Osteocyte (in vitro differentiated cells): ENCODE measurements around the gene HEG1. TPM values are rescaled to one million over a fixed set of nuclear protein-coding genes. Genes with fewer than 3 reads are reported as not detected.

Experiments used
- DNase-seq: peaks from one replicate; pipeline ENCODE4 v3.0.0; 2021; ENCODE audit warnings: mixed read lengths; ENCODE audit not compliant: unreplicated experiment; ENCODE audit errors: extremely low spot score
- H3K27ac Mint-ChIP-seq: one replicate; pipeline ENCODE4 v1.8.0; 2021; ENCODE audit warnings: mild to moderate bottlenecking, mixed read lengths; ENCODE audit not compliant: unreplicated experiment
- H3K27me3 Mint-ChIP-seq: one replicate; pipeline ENCODE4 v1.8.0; 2021; ENCODE audit warnings: mixed read lengths; ENCODE audit not compliant: unreplicated experiment
- H3K36me3 Mint-ChIP-seq: one replicate; pipeline ENCODE4 v1.8.0; 2021; ENCODE audit warnings: mixed read lengths; ENCODE audit not compliant: unreplicated experiment
- H3K4me1 Mint-ChIP-seq: one replicate; pipeline ENCODE4 v1.8.0; 2021; ENCODE audit warnings: mixed read lengths; ENCODE audit not compliant: unreplicated experiment
- H3K4me3 Mint-ChIP-seq: one replicate; pipeline ENCODE4 v1.8.0; 2021; ENCODE audit warnings: mild to moderate bottlenecking, moderate library complexity, mixed read lengths; ENCODE audit not compliant: unreplicated experiment
- H3K9me3 Mint-ChIP-seq: one replicate; pipeline ENCODE4 v1.8.0; 2021; ENCODE audit warnings: mixed read lengths; ENCODE audit not compliant: unreplicated experiment
- CTCF ChIP-seq: fragments of 200-600 bp; sonication (generic); IDR thresholded peaks from 2 replicates; pipeline ENCODE4 v1.5.0; 2021; ENCODE audit warnings: antibody characterized with exemption, mild to moderate bottlenecking, moderate library complexity
- total RNA-seq: library from RNA; stranded (reverse); gene quantifications from 2 replicates; pipeline ENCODE4 v1.2.1, GENCODE V29; 2021

HEG1 gene
- total RNA-seq, 1 donor from 2014 or later: 123 TPM

DNA sequence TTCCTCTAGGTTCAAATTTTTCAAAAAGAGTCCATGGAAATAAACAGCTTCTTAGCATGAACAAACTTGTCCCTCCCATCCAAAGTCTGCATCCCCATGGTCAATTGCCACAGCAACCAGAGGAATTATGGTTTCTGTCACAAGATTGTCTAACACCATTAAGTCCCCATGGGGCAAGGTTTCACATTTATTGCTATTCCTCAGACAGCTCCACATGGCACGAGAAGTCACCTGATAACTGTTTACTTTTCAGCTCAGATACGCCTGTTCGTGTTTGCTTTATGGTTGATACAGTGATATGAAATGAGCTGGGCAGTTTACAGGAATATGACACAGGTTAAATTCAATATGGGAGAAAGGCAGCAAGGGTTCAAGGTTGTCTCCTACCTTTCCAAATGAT, 83.3 kb downstream of the HEG1 start:
- Mint-ChIP-seq H3K9me3 (no peaks in the 10 kb centered on the region), H3K4me3 (no peak overlapping the region), H3K27me3 (no peaks in the 10 kb centered on the region), H3K36me3 (peaks cover 71% of the 10 kb centered on the region), H3K4me1 (no peaks in the 10 kb centered on the region), H3K27ac (no peak overlapping the region)
- TF ChIP-seq CTCF: no peak
- no peak for DNase-seq

- H3K27ac Mint-ChIP-seq: no peak overlapping the region
- peaks cover 2% of the 10 kb centered on the region for H3K4me1 Mint-ChIP-seq
- peaks cover 56% of the 10 kb centered on the region for H3K36me3 Mint-ChIP-seq
- no peaks in the 10 kb centered on the region for H3K27me3 Mint-ChIP-seq
- DNase-seq: no peak
- H3K9me3 Mint-ChIP-seq: no peaks in the 10 kb centered on the region
- TF ChIP-seq CTCF: no peak
- H3K4me3 Mint-ChIP-seq: no peak overlapping the region
Measured at GRCh38 chr3:124969963-124970722, 85.7 kb downstream of the HEG1 start.

- no peaks in the 10 kb centered on the region for H3K27me3 Mint-ChIP-seq
- peaks cover 2% of the 10 kb centered on the region for H3K4me1 Mint-ChIP-seq
- no peaks in the 10 kb centered on the region for H3K9me3 Mint-ChIP-seq
- no peak for DNase-seq
- H3K36me3 Mint-ChIP-seq: peaks cover 53% of the 10 kb centered on the region
- no peak overlapping the region for H3K27ac Mint-ChIP-seq
- TF ChIP-seq CTCF: no peak
- no peak overlapping the region for H3K4me3 Mint-ChIP-seq
Measured at GRCh38 chr3:124969190-124969589, 86.6 kb downstream of the HEG1 start.

DNA sequence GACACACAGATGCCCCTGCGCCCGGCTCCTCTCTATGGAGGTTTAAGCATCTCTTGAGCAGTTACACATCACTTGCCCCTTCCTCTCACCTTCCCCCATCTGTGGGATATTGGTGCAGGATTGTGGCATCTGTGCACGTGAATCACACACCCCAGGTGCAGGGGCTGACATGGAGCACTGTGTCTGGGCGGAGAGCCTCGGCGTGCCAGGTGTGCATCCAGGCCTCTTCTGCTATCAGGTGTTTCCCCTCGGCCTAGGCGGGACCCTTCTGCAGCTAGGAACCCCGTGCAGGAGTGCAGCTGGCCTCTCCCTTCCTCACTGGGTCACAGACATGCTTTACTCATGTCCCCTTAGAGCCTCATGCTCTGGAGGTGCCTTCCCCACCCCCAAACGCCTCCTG, 87.8 kb downstream of the HEG1 start:
- no peak for TF ChIP-seq CTCF
- no peak for DNase-seq
- Mint-ChIP-seq H3K9me3 (no peaks in the 10 kb centered on the region), H3K27ac (no peak overlapping the region), H3K4me3 (no peak overlapping the region), H3K4me1 (peaks cover 2% of the 10 kb centered on the region), H3K27me3 (no peaks in the 10 kb centered on the region), H3K36me3 (peaks cover 42% of the 10 kb centered on the region)

- no peak for DNase-seq
- Mint-ChIP-seq H3K27ac (no peak overlapping the region), H3K4me3 (no peak overlapping the region)
Measured at GRCh38 chr3:124966521-124967445, 89.0 kb downstream of the HEG1 start.

More at GRCh38 chr3:124966521-124967445, 89.0 kb downstream of the HEG1 start:
- peaks cover 42% of the 10 kb centered on the region for H3K36me3 Mint-ChIP-seq
- H3K9me3 Mint-ChIP-seq: no peaks in the 10 kb centered on the region
- H3K4me1 Mint-ChIP-seq: peaks cover 2% of the 10 kb centered on the region
- H3K27me3 Mint-ChIP-seq: no peaks in the 10 kb centered on the region
- TF ChIP-seq CTCF: no peak
